T-cell (primary cell): Measurements from ENCODE around the gene FREM1. TPM values are rescaled to one million over a fixed set of nuclear protein-coding genes. Genes with fewer than 3 reads are reported as not detected.

Source experiments
- ATAC-seq, 4 experiments: fragments of 200-7000 bp in 3 of 4; fragments of 150-1000 bp in 1 of 4; cut with Tn5 transposase; replicated peaks in 1 of 4; 1 replicate in 3 of 4; 2 replicates in 1 of 4; pipeline ENCODE4 v1.10.0; 2021; ENCODE audit warnings: moderate library complexity in 3 of 4, mild to moderate bottlenecking in 2 of 4, moderate number of reproducible peaks in 1 of 4
- CTCF ChIA-PET, 2 donors: fragments of 300-600 bp; sonication (Branson Sonifier 250); formaldehyde crosslinking; loops; one replicate each; lab custom pipeline; 2022; ENCODE audit warnings: antibody characterized with exemption in 2 of 2; lab: Charles Lee
- POLR2A ChIA-PET, 2 donors: fragments of 300-600 bp; sonication (Branson Sonifier 250); formaldehyde crosslinking; loops; one replicate each; lab custom pipeline; 2022; ENCODE audit warnings: antibody characterized with exemption in 2 of 2; lab: Charles Lee
- DNase-seq, 35 experiments: peaks; one replicate each; pipeline versions ENCODE4 v3.0.0 to v3.0.0-alpha.2; 2013 to 2023
- H3K27ac ChIP-seq: one replicate; pipeline ENCODE4 v1.5.1; 2013; ENCODE audit warnings: low read length
- H3K27me3 ChIP-seq, 2 experiments: replicated peaks in 1 of 2; 1 replicate in 1 of 2; 2 replicates in 1 of 2; pipeline versions ENCODE4 v1.6.1 to v1.7.0; 2013; ENCODE audit warnings: low read length in 1 of 2, mixed read lengths in 1 of 2; ENCODE audit not compliant: control insufficient read depth in 2 of 2, insufficient read depth in 2 of 2; ENCODE audit errors: extremely low read depth in 1 of 2
- H3K36me3 ChIP-seq, 2 donors: 1 replicate in 1 of 2; 2 replicates in 1 of 2; pipeline versions ENCODE4 v1.6.1 to v1.7.0; 2013; ENCODE audit warnings: low read length in 1 of 2; ENCODE audit not compliant: control insufficient read depth in 2 of 2, insufficient read depth in 1 of 2; ENCODE audit errors: extremely low read depth in 1 of 2
- H3K4me1 ChIP-seq, 2 experiments: 1 replicate in 1 of 2; 2 replicates in 1 of 2; pipeline versions ENCODE4 v1.6.1 to v1.7.0; 2013; ENCODE audit warnings: low read length in 2 of 2, mixed read lengths in 1 of 2; ENCODE audit not compliant: insufficient read depth in 2 of 2, control insufficient read depth in 1 of 2; ENCODE audit errors: extremely low read depth in 1 of 2
- H3K4me3 ChIP-seq, 2 donors: 1 replicate in 1 of 2; 2 replicates in 1 of 2; pipeline versions ENCODE4 v1.5.1 to v1.7.0; 2013; ENCODE audit warnings: mild to moderate bottlenecking in 2 of 2, low read length in 1 of 2, moderate library complexity in 1 of 2; ENCODE audit not compliant: control insufficient read depth in 1 of 2; ENCODE audit errors: extremely low read depth in 1 of 2
- H3K9me3 ChIP-seq: 2 replicates; pipeline ENCODE4 v1.7.0; 2013
- H3K27ac Mint-ChIP-seq, 2 donors: one replicate each; pipeline ENCODE4 v1.8.0; 2020 to 2021; ENCODE audit warnings: mild to moderate bottlenecking in 2 of 2, mixed read lengths in 2 of 2
- H3K27me3 Mint-ChIP-seq, 2 donors: one replicate each; pipeline ENCODE4 v1.8.0; 2021 to 2022; ENCODE audit warnings: mixed read lengths in 2 of 2
- H3K36me3 Mint-ChIP-seq: one replicate; pipeline ENCODE4 v1.8.0; 2021; ENCODE audit warnings: mixed read lengths
- H3K4me1 Mint-ChIP-seq, 3 donors: one replicate each; pipeline ENCODE4 v1.8.0; 2020 to 2022; ENCODE audit warnings: mixed read lengths in 3 of 3, mild to moderate bottlenecking in 1 of 3
- H3K4me3 Mint-ChIP-seq, 3 donors: one replicate each; pipeline ENCODE4 v1.8.0; 2020 to 2022; ENCODE audit warnings: mild to moderate bottlenecking in 3 of 3, mixed read lengths in 3 of 3, moderate library complexity in 3 of 3
- H3K9me3 Mint-ChIP-seq, 3 donors: one replicate each; pipeline ENCODE4 v1.8.0; 2020 to 2022; ENCODE audit warnings: mixed read lengths in 3 of 3
- WGBS: methylation state at CpG from one replicate; pipeline ENCODE4 v1.1.5; 2013; ENCODE audit warnings: missing lambda C conversion rate; ENCODE audit not compliant: insufficient coverage; 5-methylcytosine and 5-hydroxymethylcytosine counted together
- total RNA-seq, 35 experiments: library from RNA in 6 of 35; stranded (reverse) in 6 of 35; fragments of 120-200 nt in 1 of 35; gene quantifications; one replicate each; pipeline versions ENCODE4 v1.2.1 to v1.2.4 and lab custom pipeline; 2013 to 2026

Gene FREM1
- total RNA-seq, 5 donors from 2014 or later (not counting 1 experiment from before 2014, with no cell fraction given) = 0.26 to 0.76 (median 0.39) TPM; not detected in 1

- DNase-seq = no peak
- H3K27me3 Mint-ChIP-seq = no peaks in the 10 kb centered on the region
- CTCF ChIA-PET = interaction anchor here in 1 of 2 donors (1.0 kb wide), 1 partner anchor 29 kb away, joined by 3 read pairs; no protein-coding TSS in a partner anchor
- H3K4me1 Mint-ChIP-seq = peaks cover 32 to 43% (median 33%) of the 10 kb centered on the region in 3 donors
- Histone ChIP-seq H3K27me3 (no peaks in the 10 kb centered on the region), H3K36me3 (peaks cover 0 to 4% of the 10 kb centered on the region in 2 donors), H3K27ac (no peak overlapping the region), H3K4me3 (no peak overlapping the region), H3K9me3 (no peaks in the 10 kb centered on the region), H3K4me1 (peaks cover 0 to 9% of the 10 kb centered on the region in 2 experiments)
- POLR2A ChIA-PET = interaction anchor here in 1 of 2 donors (0.7 kb wide), 1 partner anchor 34 kb away, joined by 3 read pairs; no protein-coding TSS in a partner anchor
- no CpG with 5 or more reads among the region's 7 CpGs for WGBS
- H3K27ac Mint-ChIP-seq = no peak overlapping the region
- no peak for ATAC-seq
- H3K36me3 Mint-ChIP-seq = peaks cover 28% of the 10 kb centered on the region
- H3K9me3 Mint-ChIP-seq = no peaks in the 10 kb centered on the region
- no peak overlapping the region for H3K4me3 Mint-ChIP-seq
These were observed 219.1 kb downstream of the FREM1 start for GRCh38 chr9:14690948-14691730.

DNA sequence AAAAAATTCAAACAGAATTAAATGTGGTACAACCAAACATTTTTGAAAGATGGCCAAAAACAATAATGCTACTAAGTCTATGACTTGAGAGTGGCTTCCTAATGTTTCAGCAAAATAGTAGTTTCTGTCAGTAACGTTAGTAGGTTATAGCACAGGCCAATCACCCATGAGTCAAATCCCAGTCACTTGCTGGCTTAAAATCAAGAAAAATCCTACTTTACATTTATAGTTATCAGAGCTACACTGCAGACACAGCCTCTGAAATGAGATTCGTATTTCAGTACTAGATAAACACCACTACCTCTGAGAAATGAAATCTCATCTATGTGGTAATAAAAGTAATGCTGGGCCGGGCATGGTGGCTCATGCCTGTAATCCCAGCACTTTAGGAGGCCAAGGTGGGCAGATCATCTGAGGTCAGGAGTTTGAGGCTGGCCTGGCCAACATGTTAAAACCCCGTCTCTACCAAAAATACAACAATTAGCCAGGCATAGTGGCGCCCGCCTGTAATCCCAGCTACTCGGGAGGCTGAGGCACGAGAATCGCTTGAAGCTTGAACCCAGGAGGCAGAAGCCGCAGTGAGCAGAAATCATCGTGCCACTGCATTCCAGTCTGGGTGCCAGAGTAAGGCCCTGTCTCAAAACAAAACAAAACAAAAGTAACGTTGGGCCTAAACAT lies 223.0 kb downstream of the FREM1 start:
- H3K9me3 Mint-ChIP-seq = peaks cover 0 to 3% (median 0%) of the 10 kb centered on the region in 3 donors
- no peaks in the 10 kb centered on the region for H3K27me3 ChIP-seq
- H3K4me1 Mint-ChIP-seq = peaks cover 23 to 35% (median 24%) of the 10 kb centered on the region in 3 donors
- H3K4me1 ChIP-seq = no peaks in the 10 kb centered on the region
- H3K9me3 ChIP-seq = no peaks in the 10 kb centered on the region
- 93% methylated on average over 8 of the region's 12 CpGs for WGBS
- no peak overlapping the region for H3K27ac ChIP-seq
- H3K27ac Mint-ChIP-seq = no peak overlapping the region
- H3K36me3 ChIP-seq = peaks cover 0 to 4% of the 10 kb centered on the region in 2 donors
- DNase-seq = no peak
- H3K4me3 ChIP-seq = no peak overlapping the region
- H3K27me3 Mint-ChIP-seq = no peaks in the 10 kb centered on the region
- peaks cover 47% of the 10 kb centered on the region for H3K36me3 Mint-ChIP-seq
- POLR2A ChIA-PET = no interaction called here
- CTCF ChIA-PET = no interaction called here
- no peak overlapping the region for H3K4me3 Mint-ChIP-seq
- no peak for ATAC-seq

- DNase-seq (no peak), ATAC-seq (no peak)
- no peak overlapping the region for H3K27ac Mint-ChIP-seq
- peaks cover 56% of the 10 kb centered on the region for H3K36me3 Mint-ChIP-seq
- H3K9me3 Mint-ChIP-seq = peaks cover 0 to 3% (median 0%) of the 10 kb centered on the region in 3 donors
- H3K27me3 Mint-ChIP-seq = no peaks in the 10 kb centered on the region
- ChIA-PET CTCF (no interaction called here), POLR2A (no interaction called here)
- H3K4me1 Mint-ChIP-seq = peaks cover 13 to 32% (median 17%) of the 10 kb centered on the region in 3 donors
- Histone ChIP-seq H3K9me3 (no peaks in the 10 kb centered on the region), H3K4me1 (no peaks in the 10 kb centered on the region), H3K36me3 (peaks cover 0 to 7% of the 10 kb centered on the region in 2 donors), H3K27ac (no peak overlapping the region), H3K4me3 (no peak overlapping the region), H3K27me3 (no peaks in the 10 kb centered on the region)
- no peak overlapping the region for H3K4me3 Mint-ChIP-seq
These were observed 224.1 kb downstream of the FREM1 start for GRCh38 chr9:14686168-14686567.

Other genes with a start within 250 kb of the FREM1 start
- 1 to 10 TPM; 3.6 to 6.2 (median 4.9) TPM for gene ZDHHC21, start 217.0 kb downstream of the FREM1 start, total RNA-seq
- gene CER1, start 187.7 kb downstream of the FREM1 start, total RNA-seq = not detected